Smooth muscle cell of the umbilical artery (primary cell): ENCODE results near the gene PSG7. TPM values are rescaled to one million over a fixed set of nuclear protein-coding genes. Genes with fewer than 3 reads are reported as not detected.

Experiments
- total RNA-seq: library from RNA; depleted of rRNA; stranded (reverse); fragments of >200 nt; gene quantifications from 2 replicates; pipeline ENCODE4 v1.2.3, GENCODE V29; 2014

Gene PSG7
- not detected in 2 replicates for total RNA-seq

DNA sequence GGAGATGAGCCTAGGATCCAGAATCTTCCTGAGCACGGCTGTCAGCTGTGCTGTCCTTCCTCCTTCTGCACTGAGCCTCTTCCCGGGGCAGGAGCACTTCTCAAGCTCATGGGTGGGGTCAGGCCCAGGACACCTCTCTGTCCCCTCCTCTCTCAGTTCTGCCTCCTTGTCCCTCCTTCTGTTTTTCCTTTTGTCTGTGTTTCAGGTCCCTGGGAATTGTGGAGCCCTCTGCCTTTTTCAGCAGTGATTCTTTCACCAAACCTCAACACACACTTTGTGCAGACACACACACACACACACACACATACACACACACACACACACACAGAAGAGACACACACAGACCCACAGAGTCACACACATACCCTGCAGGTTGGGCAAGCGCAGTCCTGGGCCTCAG, at the start of gene PSG7:
TSS of gene PSG7 (minus strand) at position 101 of the 400 bp plus-strand sequence. CDS start 131 bp downstream, outside the sequence.

DNA sequence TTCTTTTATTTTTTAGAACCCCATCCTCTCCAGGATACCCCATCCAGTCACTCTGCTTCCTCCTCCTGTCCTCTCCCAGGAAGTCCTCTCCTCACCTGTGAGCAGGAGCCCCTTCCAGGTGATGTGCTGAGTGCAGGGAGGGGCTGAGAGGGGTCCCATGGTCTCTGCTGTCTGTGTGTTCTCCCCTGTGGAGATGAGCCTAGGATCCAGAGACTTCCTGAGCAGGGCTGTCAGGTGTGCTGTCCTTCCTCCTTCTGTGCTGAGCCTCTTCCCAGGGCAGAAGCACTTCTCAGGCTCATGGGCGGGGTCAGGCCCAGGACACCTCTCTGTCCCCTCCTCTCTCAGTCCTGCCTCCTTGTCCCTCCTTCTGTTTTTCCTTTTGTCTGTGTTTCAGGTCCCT, 19.4 kb downstream of the PSG7 start, which contains the start of gene PSG6:
TSS of gene PSG6 (minus strand) at position 261 of the 400 bp plus-strand sequence. CDS start at position 159, 102 bp downstream.

DNA sequence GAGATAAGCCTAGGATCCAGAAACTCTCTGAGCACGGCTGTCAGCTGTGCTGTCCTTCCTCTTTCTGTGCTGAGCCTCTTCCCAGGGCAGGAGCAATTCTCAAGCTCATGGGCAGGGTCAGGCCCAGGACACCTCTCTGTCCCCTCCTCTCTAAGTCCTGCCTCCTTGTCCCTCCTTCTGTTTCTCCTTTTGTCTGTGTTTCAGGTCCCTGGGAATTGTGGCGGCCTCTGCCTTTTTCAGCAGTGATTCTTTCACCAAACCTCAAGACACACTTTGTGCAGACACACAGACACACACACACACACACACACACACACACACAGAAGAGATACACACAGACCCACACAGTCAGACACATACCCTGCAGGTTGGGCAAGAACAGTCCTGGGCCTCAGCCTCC, 57.4 kb downstream of the PSG7 start, which contains the start of gene PSG1:
TSS of gene PSG1 (minus strand) at position 101 of the 400 bp plus-strand sequence. CDS start 132 bp downstream, outside the sequence.

Other genes starting within 250 kb of the PSG7 start
- gene PSG3, start 196.7 kb downstream of the PSG7 start, total RNA-seq: not detected in 2 replicates
- not detected in 2 replicates for gene PSG8, start 171.5 kb downstream of the PSG7 start, total RNA-seq
- gene PSG1, start 57.5 kb downstream of the PSG7 start, total RNA-seq: not detected in 2 replicates
- not detected in 2 replicates for gene PSG6, start 19.3 kb downstream of the PSG7 start, total RNA-seq
- not detected in 2 replicates for gene PSG11, start 89.3 kb upstream of the PSG7 start, total RNA-seq
- gene PSG2, start 145.5 kb upstream of the PSG7 start, total RNA-seq: not detected in 2 replicates
- gene PSG5, start 249.3 kb upstream of the PSG7 start, total RNA-seq: 0.89 and 1.9 TPM in 2 replicates